Fibroblast of villous mesenchyme (primary cell): ENCODE data around the gene BSDC1. TPM values are rescaled to one million over a fixed set of nuclear protein-coding genes. Genes with fewer than 3 reads are reported as not detected.

Experiments
- DNase-seq: peaks from one replicate; pipeline ENCODE4 v3.0.0-alpha.2; 2010; ENCODE audit warnings: low read depth
- H3K4me3 ChIP-seq: 2 replicates; pipeline ENCODE4 v1.5.1; 2011; ENCODE audit warnings: low read depth, mild to moderate bottlenecking, low read length
- CTCF ChIP-seq: IDR thresholded peaks from 2 replicates; pipeline ENCODE4 v1.5.1; 2012; ENCODE audit warnings: low read depth, mild to moderate bottlenecking, low read length; ENCODE audit not compliant: insufficient read depth
- total RNA-seq: library from RNA; depleted of rRNA; stranded (reverse); fragments of >200 nt; gene quantifications from 2 replicates; pipeline ENCODE4 v1.2.3, GENCODE V29; 2012

The BSDC1 gene
- total RNA-seq, 1 donor, result 76.4 TPM

DNA sequence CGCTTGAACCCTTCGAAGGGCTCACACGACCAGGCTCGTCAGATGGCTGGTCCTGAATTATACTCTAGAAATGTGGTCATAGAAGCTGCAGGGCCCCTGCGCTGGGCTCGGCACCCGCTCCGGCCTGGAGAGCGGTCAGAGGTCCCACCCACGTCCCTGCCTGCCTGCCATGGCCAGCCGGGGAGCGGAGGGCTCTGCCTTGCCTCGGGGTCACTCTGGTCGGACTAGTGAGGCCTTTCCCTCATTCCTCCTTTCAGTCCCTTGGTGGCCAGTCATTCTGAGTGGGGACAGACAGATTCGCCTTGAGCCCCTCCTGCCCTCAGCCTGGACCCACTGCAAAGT, 57.7 kb downstream of the BSDC1 start:
- no peak for TF ChIP-seq CTCF
- no peak for DNase-seq
- peak overlapping the region; percentile 45 for H3K4me3 ChIP-seq

GRCh38 chr1:32335790-32336590, 58.3 kb downstream of the BSDC1 start, which contains the start of gene MARCKSL1:
MARCKSL1 (minus strand) TSS chr1:32336233; CDS start chr1:32336033, 200 bp downstream.
- peak; percentile 70 for DNase-seq
- no peak for TF ChIP-seq CTCF
- H3K4me3 ChIP-seq, result peak within 1 kb of the TSS; percentile 72

DNA sequence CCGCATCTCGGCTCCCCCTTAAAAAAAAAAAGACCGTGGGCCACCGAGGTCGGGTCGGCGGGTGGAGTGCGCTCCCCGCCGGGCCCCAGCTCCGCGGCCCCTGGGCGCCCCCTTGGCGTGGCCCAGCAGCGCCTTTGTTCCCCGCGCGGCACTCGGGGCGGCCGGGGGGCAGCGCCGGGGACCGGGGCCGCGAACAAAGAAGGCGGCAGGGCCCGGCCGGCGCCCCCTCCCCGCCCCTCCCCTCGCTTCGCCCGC, 58.8 kb downstream of the BSDC1 start:
- peak overlapping the region; percentile 72 for H3K4me3 ChIP-seq
- no peak for TF ChIP-seq CTCF
- DNase-seq, result no peak

GRCh38 chr1:32334864-32335534, 59.2 kb downstream of the BSDC1 start:
- peak; percentile 45 for DNase-seq
- TF ChIP-seq CTCF, result peak; percentile 74

DNA sequence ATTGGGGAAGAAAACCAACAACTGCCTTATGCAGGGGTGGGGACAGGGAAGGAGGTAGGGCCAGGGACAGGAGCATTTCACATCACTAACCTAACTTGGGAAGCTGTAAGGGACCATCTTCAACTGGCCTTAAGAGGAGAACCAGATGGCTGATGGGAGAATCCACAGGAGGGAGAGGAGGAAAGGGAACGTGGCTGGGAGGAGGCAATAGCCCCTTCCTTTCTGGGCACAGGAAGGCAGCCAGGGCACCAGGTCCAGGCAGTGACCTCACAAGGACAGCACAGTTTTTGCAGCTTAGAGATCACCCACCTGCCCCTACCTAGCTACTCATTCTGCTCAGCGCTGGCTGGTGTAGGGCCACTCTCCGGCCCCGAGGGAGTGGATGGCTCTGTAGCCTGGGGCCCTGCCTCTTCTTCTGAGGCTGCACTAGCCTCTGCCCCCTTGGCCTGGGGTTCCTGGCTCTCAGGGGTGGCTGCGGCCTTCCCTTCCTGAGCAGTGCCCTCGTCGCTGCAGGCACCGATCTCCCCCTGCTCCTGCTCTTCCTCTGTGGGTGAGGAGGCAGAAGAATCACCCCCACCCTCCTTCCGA, 59.9 kb downstream of the BSDC1 start:
- H3K4me3 ChIP-seq, result peak overlapping the region; percentile 72
- no peak for DNase-seq
- no peak for TF ChIP-seq CTCF

More at GRCh38 chr1:32334864-32335534, 59.2 kb downstream of the BSDC1 start:
- peak overlapping the region; percentile 72 for H3K4me3 ChIP-seq

DNA sequence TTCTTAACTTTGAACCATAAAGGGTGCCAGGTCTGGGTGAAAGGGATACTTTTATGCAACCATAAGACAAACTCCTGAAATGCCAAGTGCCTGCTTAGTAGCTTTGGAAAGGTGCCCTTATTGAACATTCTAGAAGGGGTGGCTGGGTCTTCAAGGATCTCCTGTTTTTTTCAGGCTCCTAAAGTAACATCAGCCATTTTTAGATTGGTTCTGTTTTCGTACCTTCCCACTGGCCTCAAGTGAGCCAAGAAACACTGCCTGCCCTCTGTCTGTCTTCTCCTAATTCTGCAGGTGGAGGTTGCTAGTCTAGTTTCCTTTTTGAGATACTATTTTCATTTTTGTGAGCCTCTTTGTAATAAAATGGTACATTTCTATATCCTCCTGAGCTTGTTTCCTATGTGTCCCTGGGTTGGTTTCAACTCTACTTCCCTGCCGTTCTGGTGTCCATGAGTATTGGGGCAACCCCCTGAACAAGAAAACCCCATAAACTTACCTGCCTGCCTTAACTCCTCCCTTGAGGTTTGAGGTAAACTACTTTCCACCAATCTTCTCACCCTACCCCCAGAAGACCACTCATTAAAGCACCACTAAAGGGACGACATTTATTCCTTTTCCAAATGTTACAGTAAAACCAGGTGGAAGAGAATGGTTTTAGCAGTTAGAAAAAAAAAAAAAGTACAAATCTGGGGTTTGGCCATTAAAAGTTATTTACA, 60.8 kb downstream of the BSDC1 start:
- H3K4me3 ChIP-seq, result no peak overlapping the region
- DNase-seq, result no peak
- no peak for TF ChIP-seq CTCF
